GM19452 (cell line): ENCODE results near the gene COMT.
A peak's percentile ranks its signal among the peaks of the same experiment; 100 is the strongest.

Source experiments
- ATAC-seq: cut with Tn5 transposase; IDR thresholded peaks from one replicate; pipeline ENCODE4 v1.9.1; 2021; ENCODE audit not compliant: unreplicated experiment

Gene COMT

GRCh38 chr22:20009582-20010306 is 68.2 kb downstream of the COMT start:
- ATAC-seq: no peak

- ATAC-seq: no peak
These were observed 68.9 kb downstream of the COMT start for GRCh38 chr22:20010307-20011122.

- no peak for ATAC-seq
These were observed 69.8 kb downstream of the COMT start for GRCh38 chr22:20011123-20011992.

GRCh38 chr22:20011993-20012740 is 70.6 kb downstream of the COMT start:
- no peak for ATAC-seq

- no peak for ATAC-seq
These were observed 71.3 kb downstream of the COMT start for GRCh38 chr22:20012741-20013331.

GRCh38 chr22:20013382-20013871 is 71.9 kb downstream of the COMT start:
- no peak for ATAC-seq

GRCh38 chr22:20014526-20015186 is 73.1 kb downstream of the COMT start:
- no peak for ATAC-seq

- no peak for ATAC-seq
These were observed 73.6 kb downstream of the COMT start for GRCh38 chr22:20015187-20015625.

GRCh38 chr22:20015971-20016733 is 74.6 kb downstream of the COMT start:
- no peak for ATAC-seq

GRCh38 chr22:20016734-20017621 is 75.4 kb downstream of the COMT start, which contains the start of gene ARVCF:
Gene ARVCF (minus strand): TSS chr22:20016823. CDS start chr22:19990794, 26,029 bp downstream.
- ATAC-seq: peak; percentile 60

- ATAC-seq: no peak
These were observed 76.0 kb downstream of the COMT start for GRCh38 chr22:20017622-20017958.

- ATAC-seq: no peak
These were observed 76.4 kb downstream of the COMT start for GRCh38 chr22:20018001-20018400.
